ENCODE results near the gene NINL.

Gene NINL

DNA sequence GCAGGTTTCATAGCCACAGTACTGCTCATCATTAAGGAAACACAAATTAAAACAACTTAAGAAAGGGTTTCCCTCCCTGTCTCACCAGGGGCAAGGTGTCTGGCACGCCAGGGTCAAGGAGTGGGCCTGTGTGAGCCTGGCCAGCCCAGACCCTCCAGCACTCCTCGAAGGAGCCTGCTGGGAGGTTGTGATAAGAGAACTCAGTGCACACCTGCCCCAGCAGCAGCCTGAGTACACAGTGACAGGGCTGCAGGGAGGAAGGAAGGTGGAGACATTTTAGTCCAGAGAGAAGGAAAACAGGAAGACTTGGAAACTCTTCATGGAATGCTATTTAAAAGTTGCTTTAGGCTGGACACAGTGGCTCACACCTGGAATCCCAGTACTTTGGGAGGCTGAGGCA, 14.1 kb downstream of the NINL start:
- no peaks in the 10 kb centered on the region for H3K9me2 ChIP-seq (replicated peaks; ENCODE audit: control insufficient read depth, low read length)
- H3K4me3 ChIP-seq (ENCODE audit: low read length) = no peak overlapping the region
- no peaks in the 10 kb centered on the region for H3K4me1 ChIP-seq (ENCODE audit: control insufficient read depth, low read length)
- H3K9me3 ChIP-seq (ENCODE audit: control insufficient read depth, insufficient read depth, low read length) = no peaks in the 10 kb centered on the region
- no peaks in the 10 kb centered on the region for H3F3A ChIP-seq (ENCODE audit: control insufficient read depth, insufficient read depth)
- no peaks in the 10 kb centered on the region for H3K36me3 ChIP-seq (ENCODE audit: control insufficient read depth, low read length)
- H4K20me1 ChIP-seq (ENCODE audit: control insufficient read depth, insufficient read depth, low read depth, low read length) = no peaks in the 10 kb centered on the region
- TF ChIP-seq EZH2phosphoT487 (IDR thresholded peaks at IDR 0.05; ENCODE audit: borderline replicate concordance, low read length) = no peak
- TF ChIP-seq, protein P1, sequence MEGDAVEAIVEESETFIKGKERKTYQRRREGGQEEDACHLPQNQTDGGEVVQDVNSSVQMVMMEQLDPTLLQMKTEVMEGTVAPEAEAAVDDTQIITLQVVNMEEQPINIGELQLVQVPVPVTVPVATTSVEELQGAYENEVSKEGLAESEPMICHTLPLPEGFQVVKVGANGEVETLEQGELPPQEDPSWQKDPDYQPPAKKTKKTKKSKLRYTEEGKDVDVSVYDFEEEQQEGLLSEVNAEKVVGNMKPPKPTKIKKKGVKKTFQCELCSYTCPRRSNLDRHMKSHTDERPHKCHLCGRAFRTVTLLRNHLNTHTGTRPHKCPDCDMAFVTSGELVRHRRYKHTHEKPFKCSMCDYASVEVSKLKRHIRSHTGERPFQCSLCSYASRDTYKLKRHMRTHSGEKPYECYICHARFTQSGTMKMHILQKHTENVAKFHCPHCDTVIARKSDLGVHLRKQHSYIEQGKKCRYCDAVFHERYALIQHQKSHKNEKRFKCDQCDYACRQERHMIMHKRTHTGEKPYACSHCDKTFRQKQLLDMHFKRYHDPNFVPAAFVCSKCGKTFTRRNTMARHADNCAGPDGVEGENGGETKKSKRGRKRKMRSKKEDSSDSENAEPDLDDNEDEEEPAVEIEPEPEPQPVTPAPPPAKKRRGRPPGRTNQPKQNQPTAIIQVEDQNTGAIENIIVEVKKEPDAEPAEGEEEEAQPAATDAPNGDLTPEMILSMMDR (IDR thresholded peaks at IDR 0.05; ENCODE audit: low read depth, low read length, poor library complexity, severe bottlenecking) = no peak
- H3K79me2 ChIP-seq (ENCODE audit: control insufficient read depth, low read length) = no peaks in the 10 kb centered on the region
- no peak overlapping the region for H3K4me2 ChIP-seq (ENCODE audit: low read length)
- H3K27ac ChIP-seq (ENCODE audit: low read depth, low read length) = no peak overlapping the region
- H3K27me3 ChIP-seq (ENCODE audit: control insufficient read depth, low read length) = no peaks in the 10 kb centered on the region

DNA sequence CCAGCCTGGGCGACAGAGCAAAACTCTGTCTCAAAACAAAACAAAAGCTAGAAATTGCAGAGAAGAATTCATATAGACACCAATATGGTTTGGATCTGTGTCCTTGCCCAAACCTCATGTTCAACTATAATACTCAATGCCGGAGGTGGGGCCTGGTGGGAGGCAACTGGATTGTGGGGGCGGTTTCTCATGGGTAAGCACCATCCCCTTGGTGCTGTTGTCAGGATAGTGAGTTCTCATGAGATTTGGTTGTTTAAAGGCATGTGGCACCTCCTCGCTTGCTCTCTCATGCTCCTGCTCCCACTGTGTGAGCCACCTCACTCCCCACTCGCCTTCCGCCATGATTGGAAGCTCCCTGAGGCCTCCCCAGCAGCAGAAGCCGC, 15.2 kb downstream of the NINL start:
- H3K79me2 ChIP-seq (ENCODE audit: control insufficient read depth, low read length) = no peaks in the 10 kb centered on the region
- H3K4me2 ChIP-seq (ENCODE audit: low read length) = no peak overlapping the region
- TF ChIP-seq EZH2phosphoT487 (IDR thresholded peaks at IDR 0.05; ENCODE audit: borderline replicate concordance, low read length) = no peak
- TF ChIP-seq, protein P1 (IDR thresholded peaks at IDR 0.05; ENCODE audit: low read depth, low read length, poor library complexity, severe bottlenecking) = no peak
- no peaks in the 10 kb centered on the region for H3K9me3 ChIP-seq (ENCODE audit: control insufficient read depth, insufficient read depth, low read length)
- H3K27ac ChIP-seq (ENCODE audit: low read depth, low read length) = no peak overlapping the region
- no peaks in the 10 kb centered on the region for H3F3A ChIP-seq (ENCODE audit: control insufficient read depth, insufficient read depth)
- H3K9me2 ChIP-seq (replicated peaks; ENCODE audit: control insufficient read depth, low read length) = no peaks in the 10 kb centered on the region
- no peaks in the 10 kb centered on the region for H3K4me1 ChIP-seq (ENCODE audit: control insufficient read depth, low read length)
- no peaks in the 10 kb centered on the region for H4K20me1 ChIP-seq (ENCODE audit: control insufficient read depth, insufficient read depth, low read depth, low read length)
- H3K36me3 ChIP-seq (ENCODE audit: control insufficient read depth, low read length) = no peaks in the 10 kb centered on the region
- no peaks in the 10 kb centered on the region for H3K27me3 ChIP-seq (ENCODE audit: control insufficient read depth, low read length)
- H3K4me3 ChIP-seq (ENCODE audit: low read length) = no peak overlapping the region

DNA sequence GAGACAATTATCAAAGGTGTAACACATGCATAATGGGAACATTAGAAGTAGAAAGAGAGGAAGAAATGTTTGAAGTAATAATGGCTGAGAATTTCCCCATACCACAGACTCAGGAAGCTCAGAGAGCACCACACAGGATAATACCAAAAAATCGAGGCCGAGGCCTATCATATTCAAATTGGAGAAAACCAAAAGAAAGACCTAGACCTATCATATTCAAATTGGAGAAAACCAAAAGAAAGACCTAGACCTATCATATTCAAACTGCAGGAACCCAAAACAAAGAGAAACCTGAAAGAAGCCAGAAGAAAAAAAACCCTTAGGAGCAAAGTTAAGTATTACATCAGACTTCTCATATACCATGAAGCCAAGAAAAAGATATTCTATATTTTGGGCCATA, 18.0 kb downstream of the NINL start:
- H3K79me2 ChIP-seq (ENCODE audit: control insufficient read depth, low read length) = no peaks in the 10 kb centered on the region
- H4K20me1 ChIP-seq (ENCODE audit: control insufficient read depth, insufficient read depth, low read depth, low read length) = no peaks in the 10 kb centered on the region

More for the DNA sequence above, 18.0 kb downstream of the NINL start:
- no peaks in the 10 kb centered on the region for H3K9me2 ChIP-seq (replicated peaks; ENCODE audit: control insufficient read depth, low read length)
- no peaks in the 10 kb centered on the region for H3K9me3 ChIP-seq (ENCODE audit: control insufficient read depth, insufficient read depth, low read length)
- H3K27me3 ChIP-seq (ENCODE audit: control insufficient read depth, low read length) = no peaks in the 10 kb centered on the region
- no peaks in the 10 kb centered on the region for H3K36me3 ChIP-seq (ENCODE audit: control insufficient read depth, low read length)
- no peak overlapping the region for H3K27ac ChIP-seq (ENCODE audit: low read depth, low read length)
- no peak overlapping the region for H3K4me3 ChIP-seq (ENCODE audit: low read length)
- H3K4me1 ChIP-seq (ENCODE audit: control insufficient read depth, low read length) = no peaks in the 10 kb centered on the region
- TF ChIP-seq, protein P1 (IDR thresholded peaks at IDR 0.05; ENCODE audit: low read depth, low read length, poor library complexity, severe bottlenecking) = no peak
- TF ChIP-seq EZH2phosphoT487 (IDR thresholded peaks at IDR 0.05; ENCODE audit: borderline replicate concordance, low read length) = no peak
- H3F3A ChIP-seq (ENCODE audit: control insufficient read depth, insufficient read depth) = no peaks in the 10 kb centered on the region
- no peak overlapping the region for H3K4me2 ChIP-seq (ENCODE audit: low read length)

Measured in DOHH2 (cell line).